NB4 (cell line): ENCODE data around the gene AGAP1.

Experiments used
- MAX ChIP-seq: IDR thresholded peaks from 2 replicates; pipeline ENCODE4 v1.6.1; 2011; ENCODE audit warnings: low read depth, low read length
- MYC ChIP-seq: IDR thresholded peaks from 2 replicates; pipeline ENCODE4 v1.6.1; 2011; ENCODE audit warnings: low read depth, low read length
- TF ChIP-seq, protein P1 (sequence below): IDR thresholded peaks from one replicate; pipeline ENCODE4 v1.5.1; 2012; ENCODE audit warnings: low read depth, low read length

- TF ChIP-seq, protein P1, sequence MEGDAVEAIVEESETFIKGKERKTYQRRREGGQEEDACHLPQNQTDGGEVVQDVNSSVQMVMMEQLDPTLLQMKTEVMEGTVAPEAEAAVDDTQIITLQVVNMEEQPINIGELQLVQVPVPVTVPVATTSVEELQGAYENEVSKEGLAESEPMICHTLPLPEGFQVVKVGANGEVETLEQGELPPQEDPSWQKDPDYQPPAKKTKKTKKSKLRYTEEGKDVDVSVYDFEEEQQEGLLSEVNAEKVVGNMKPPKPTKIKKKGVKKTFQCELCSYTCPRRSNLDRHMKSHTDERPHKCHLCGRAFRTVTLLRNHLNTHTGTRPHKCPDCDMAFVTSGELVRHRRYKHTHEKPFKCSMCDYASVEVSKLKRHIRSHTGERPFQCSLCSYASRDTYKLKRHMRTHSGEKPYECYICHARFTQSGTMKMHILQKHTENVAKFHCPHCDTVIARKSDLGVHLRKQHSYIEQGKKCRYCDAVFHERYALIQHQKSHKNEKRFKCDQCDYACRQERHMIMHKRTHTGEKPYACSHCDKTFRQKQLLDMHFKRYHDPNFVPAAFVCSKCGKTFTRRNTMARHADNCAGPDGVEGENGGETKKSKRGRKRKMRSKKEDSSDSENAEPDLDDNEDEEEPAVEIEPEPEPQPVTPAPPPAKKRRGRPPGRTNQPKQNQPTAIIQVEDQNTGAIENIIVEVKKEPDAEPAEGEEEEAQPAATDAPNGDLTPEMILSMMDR, result no peak
- TF ChIP-seq MYC, result no peak
- TF ChIP-seq MAX, result no peak
Observed at GRCh38 chr2:235658351-235659174, 164.7 kb downstream of the AGAP1 start.
